ENCODE measurements around the gene ACRBP.

DNA sequence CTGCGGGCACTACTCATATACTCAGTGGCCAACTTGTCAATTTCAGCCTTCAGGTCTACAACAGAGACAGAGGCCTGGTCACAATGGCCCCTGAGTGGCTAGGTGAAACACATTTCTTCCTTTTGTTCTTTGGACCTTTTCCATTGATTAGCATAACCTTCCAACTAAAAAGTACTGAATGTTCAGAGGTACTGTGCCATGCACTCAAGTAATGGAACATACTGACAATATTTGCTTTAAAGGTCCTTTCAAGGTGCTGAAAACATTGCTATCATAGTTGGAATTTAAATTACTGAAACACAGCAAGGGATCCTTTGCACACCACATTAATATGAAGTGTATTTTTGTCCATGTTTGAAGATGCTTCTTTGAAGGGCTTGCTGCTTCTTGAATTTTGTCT, 6.1 kb upstream of the ACRBP start:
- TF ChIP-seq, protein P1, sequence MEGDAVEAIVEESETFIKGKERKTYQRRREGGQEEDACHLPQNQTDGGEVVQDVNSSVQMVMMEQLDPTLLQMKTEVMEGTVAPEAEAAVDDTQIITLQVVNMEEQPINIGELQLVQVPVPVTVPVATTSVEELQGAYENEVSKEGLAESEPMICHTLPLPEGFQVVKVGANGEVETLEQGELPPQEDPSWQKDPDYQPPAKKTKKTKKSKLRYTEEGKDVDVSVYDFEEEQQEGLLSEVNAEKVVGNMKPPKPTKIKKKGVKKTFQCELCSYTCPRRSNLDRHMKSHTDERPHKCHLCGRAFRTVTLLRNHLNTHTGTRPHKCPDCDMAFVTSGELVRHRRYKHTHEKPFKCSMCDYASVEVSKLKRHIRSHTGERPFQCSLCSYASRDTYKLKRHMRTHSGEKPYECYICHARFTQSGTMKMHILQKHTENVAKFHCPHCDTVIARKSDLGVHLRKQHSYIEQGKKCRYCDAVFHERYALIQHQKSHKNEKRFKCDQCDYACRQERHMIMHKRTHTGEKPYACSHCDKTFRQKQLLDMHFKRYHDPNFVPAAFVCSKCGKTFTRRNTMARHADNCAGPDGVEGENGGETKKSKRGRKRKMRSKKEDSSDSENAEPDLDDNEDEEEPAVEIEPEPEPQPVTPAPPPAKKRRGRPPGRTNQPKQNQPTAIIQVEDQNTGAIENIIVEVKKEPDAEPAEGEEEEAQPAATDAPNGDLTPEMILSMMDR (IDR thresholded peaks at IDR 0.05), result no peak
- no peak for TF ChIP-seq EZH2 (IDR thresholded peaks at IDR 0.05; ENCODE audit: borderline replicate concordance, insufficient read depth, low read depth, low read length, poor library complexity, severe bottlenecking)

All from B cell (primary cell).